Measurements from ENCODE around the gene CHST3. TPM values are rescaled to one million over a fixed set of nuclear protein-coding genes. Genes with fewer than 3 reads are reported as not detected.
A peak's percentile ranks its signal among the peaks of the same experiment; 100 is the strongest.

CHST3 gene
- total RNA-seq, 1 donor = 58.3 TPM

- DNase-seq (ENCODE audit: low read depth) = no peak
- no peak for TF ChIP-seq CTCF (IDR thresholded peaks at IDR 0.05; ENCODE audit: insufficient read depth, low read depth, low read length)
- no peak overlapping the region for H3K4me3 ChIP-seq (ENCODE audit: low read depth, low read length)
These were observed 61.2 kb downstream of the CHST3 start for GRCh38 chr10:72025400-72025799.

- no peak for DNase-seq (ENCODE audit: low read depth)
- no peak for TF ChIP-seq CTCF (IDR thresholded peaks at IDR 0.05; ENCODE audit: insufficient read depth, low read depth, low read length)
- H3K4me3 ChIP-seq (ENCODE audit: low read depth, low read length) = no peak overlapping the region
These were observed 61.6 kb downstream of the CHST3 start for GRCh38 chr10:72025832-72026231.

- no peak for TF ChIP-seq CTCF (IDR thresholded peaks at IDR 0.05; ENCODE audit: insufficient read depth, low read depth, low read length)
- no peak overlapping the region for H3K4me3 ChIP-seq (ENCODE audit: low read depth, low read length)
- DNase-seq (ENCODE audit: low read depth) = peak; percentile 54
These were observed 62.3 kb downstream of the CHST3 start for GRCh38 chr10:72026278-72027111.

- H3K4me3 ChIP-seq (ENCODE audit: low read depth, low read length) = no peak overlapping the region
- TF ChIP-seq CTCF (IDR thresholded peaks at IDR 0.05; ENCODE audit: insufficient read depth, low read depth, low read length) = no peak
- peak; percentile 86 for DNase-seq (ENCODE audit: low read depth)
These were observed 63.3 kb downstream of the CHST3 start for GRCh38 chr10:72027498-72027897.

GRCh38 chr10:72029414-72029813, 65.2 kb downstream of the CHST3 start:
- no peak overlapping the region for H3K4me3 ChIP-seq (ENCODE audit: low read depth, low read length)
- TF ChIP-seq CTCF (IDR thresholded peaks at IDR 0.05; ENCODE audit: insufficient read depth, low read depth, low read length) = no peak
- DNase-seq (ENCODE audit: low read depth) = no peak

GRCh38 chr10:72030762-72031543, 66.8 kb downstream of the CHST3 start:
- no peak overlapping the region for H3K4me3 ChIP-seq (ENCODE audit: low read depth, low read length)
- no peak for TF ChIP-seq CTCF (IDR thresholded peaks at IDR 0.05; ENCODE audit: insufficient read depth, low read depth, low read length)
- DNase-seq (ENCODE audit: low read depth) = peak; percentile 61
